MM.1S (cell line): ENCODE measurements around the gene SLC25A48.

Source experiments
- EZH2 ChIP-seq: fragments of 300-600 bp; sonication (generic); optimal IDR thresholded peaks from 2 replicates; pipeline ENCODE3; 2017; ENCODE audit warnings: low read depth, mild to moderate bottlenecking, antibody characterized with exemption, low read length, mixed read lengths
- EZH2phosphoT487 ChIP-seq: fragments of 300-600 bp; sonication (generic); IDR thresholded peaks from 2 replicates; pipeline ENCODE4 v1.6.1; 2018; ENCODE audit warnings: antibody characterized with exemption, low read length
- TF ChIP-seq, protein P1 (sequence below): fragments of 300-600 bp; sonication (generic); IDR thresholded peaks from 2 replicates; pipeline ENCODE4 v1.5.1; 2016; ENCODE audit warnings: antibody characterized with exemption, low read length, mixed read lengths

DNA sequence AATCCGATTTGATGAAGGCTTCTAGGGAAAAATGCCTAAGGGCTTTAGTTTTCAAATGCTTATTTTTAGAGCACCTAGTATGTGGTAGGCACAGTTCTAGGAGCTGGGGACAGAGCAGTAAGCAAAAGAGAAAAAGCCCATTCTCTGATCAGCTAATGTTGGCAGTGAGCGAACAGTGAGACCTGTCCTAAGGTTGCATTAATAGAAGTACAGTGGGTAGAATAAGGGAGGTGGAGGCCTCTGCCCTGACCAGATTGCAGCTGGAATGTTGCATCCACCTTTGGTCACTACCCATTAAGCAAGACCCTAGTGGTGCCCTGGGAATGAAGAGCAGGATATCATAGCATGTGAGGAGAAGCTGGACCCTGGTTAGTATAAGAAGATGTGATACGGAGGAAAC lies 41.1 kb downstream of the SLC25A48 start:
- TF ChIP-seq, protein P1, sequence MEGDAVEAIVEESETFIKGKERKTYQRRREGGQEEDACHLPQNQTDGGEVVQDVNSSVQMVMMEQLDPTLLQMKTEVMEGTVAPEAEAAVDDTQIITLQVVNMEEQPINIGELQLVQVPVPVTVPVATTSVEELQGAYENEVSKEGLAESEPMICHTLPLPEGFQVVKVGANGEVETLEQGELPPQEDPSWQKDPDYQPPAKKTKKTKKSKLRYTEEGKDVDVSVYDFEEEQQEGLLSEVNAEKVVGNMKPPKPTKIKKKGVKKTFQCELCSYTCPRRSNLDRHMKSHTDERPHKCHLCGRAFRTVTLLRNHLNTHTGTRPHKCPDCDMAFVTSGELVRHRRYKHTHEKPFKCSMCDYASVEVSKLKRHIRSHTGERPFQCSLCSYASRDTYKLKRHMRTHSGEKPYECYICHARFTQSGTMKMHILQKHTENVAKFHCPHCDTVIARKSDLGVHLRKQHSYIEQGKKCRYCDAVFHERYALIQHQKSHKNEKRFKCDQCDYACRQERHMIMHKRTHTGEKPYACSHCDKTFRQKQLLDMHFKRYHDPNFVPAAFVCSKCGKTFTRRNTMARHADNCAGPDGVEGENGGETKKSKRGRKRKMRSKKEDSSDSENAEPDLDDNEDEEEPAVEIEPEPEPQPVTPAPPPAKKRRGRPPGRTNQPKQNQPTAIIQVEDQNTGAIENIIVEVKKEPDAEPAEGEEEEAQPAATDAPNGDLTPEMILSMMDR = no peak
- TF ChIP-seq EZH2phosphoT487 (no peak), EZH2 (no peak)
